Lung (tissue), 12 donors: ENCODE results near the gene CLDN7. TPM values are rescaled to one million over a fixed set of nuclear protein-coding genes. Genes with fewer than 3 reads are reported as not detected.

ENCODE experiments used
- ATAC-seq: fragments of 200-7000 bp; cut with Tn5 transposase; one replicate; pipeline ENCODE4 v1.9.1; 2020; ENCODE audit warnings: moderate number of reproducible peaks; ENCODE audit not compliant: insufficient read depth, low FRiP score
- DNase-seq, 3 donors: peaks; one replicate each; pipeline ENCODE4 v3.0.0-alpha.2; 2013 to 2017
- H3K27ac ChIP-seq, 2 donors: one replicate each; pipeline ENCODE4 v1.5.1; 2013; ENCODE audit warnings: mild to moderate bottlenecking in 2 of 2, moderate library complexity in 2 of 2, control low read depth in 1 of 2, inconsistent platforms in 1 of 2, low read depth in 1 of 2, low read length in 1 of 2
- H3K27me3 ChIP-seq, 3 donors: one replicate each; pipeline ENCODE4 v1.5.1; 2013; ENCODE audit warnings: low read length in 2 of 3; ENCODE audit not compliant: control insufficient read depth in 3 of 3, insufficient read depth in 3 of 3
- H3K36me3 ChIP-seq, 4 donors: one replicate each; pipeline ENCODE4 v1.5.1; 2013; ENCODE audit warnings: low read length in 4 of 4, mild to moderate bottlenecking in 1 of 4, moderate library complexity in 1 of 4; ENCODE audit not compliant: control insufficient read depth in 4 of 4, insufficient read depth in 4 of 4
- H3K4me1 ChIP-seq, 5 donors: one replicate each; pipeline ENCODE4 v1.5.1; 2013; ENCODE audit warnings: low read length in 5 of 5, mild to moderate bottlenecking in 2 of 5, moderate library complexity in 1 of 5; ENCODE audit not compliant: control insufficient read depth in 5 of 5, insufficient read depth in 5 of 5
- H3K4me3 ChIP-seq: one replicate; pipeline ENCODE4 v1.5.1; 2013; ENCODE audit warnings: mild to moderate bottlenecking, control low read depth, moderate library complexity
- H3K9ac ChIP-seq, 2 donors: one replicate each; pipeline ENCODE4 v1.5.1; 2013; ENCODE audit warnings: low read length in 2 of 2, control low read depth in 1 of 2; ENCODE audit not compliant: insufficient read depth in 1 of 2
- H3K9me3 ChIP-seq, 4 donors: one replicate each; pipeline ENCODE4 v1.5.1; 2013; ENCODE audit warnings: low read length in 3 of 4, mild to moderate bottlenecking in 1 of 4, moderate library complexity in 1 of 4; ENCODE audit not compliant: control insufficient read depth in 4 of 4, insufficient read depth in 3 of 4
- CTCF ChIP-seq: IDR thresholded peaks from 2 replicates; pipeline ENCODE4 v1.5.1; 2012; ENCODE audit warnings: mild to moderate bottlenecking; ENCODE audit errors: control extremely low read depth, extremely low read depth
- WGBS, 2 donors: extraction: QIAGEN DNeasy Blood & Tissue Kit; methylation state at CpG; one replicate each; pipeline ENCODE4 v1.1.7; 2013; 5-methylcytosine and 5-hydroxymethylcytosine counted together
- polyA plus RNA-seq, 2 donors: library from polyadenylated mRNA; stranded (reverse); fragments of 200-250 nt; gene quantifications; one replicate each; pipeline ENCODE4 v1.2.1, GENCODE V29; 2013
- total RNA-seq, 2 donors: library from RNA; depleted of rRNA in 1 of 2; stranded (reverse); fragments of >200 nt in 1 of 2; gene quantifications; one replicate each; pipeline ENCODE4 v1.2.1, GENCODE V29; 2014 to 2021
- donor health status: control.
- donor health status: control.
- donor health status: Bipolar disorder and iron deficiency.
- donor health status: healthy.
- donor health status: DM: yes; HTN: yes; CAD: no.

Gene CLDN7
- total and polyA plus RNA-seq, 4 donors, result 117 to 199 (median 145) TPM

GRCh38 chr17:7236808-7237207, 25.5 kb downstream of the CLDN7 start:
- WGBS, 2 donors, result 85 to 89% methylated on average over 6 of the region's 6 CpGs
- Histone ChIP-seq H3K36me3 (peaks cover 6 to 28% (median 23%) of the 10 kb centered on the region in 4 donors), H3K9ac (peak overlapping the region in 1 of 2 donors; percentile 62), H3K9me3 (no peaks in the 10 kb centered on the region), H3K4me1 (peaks cover 7 to 48% (median 18%) of the 10 kb centered on the region in 5 donors), H3K4me3 (no peak overlapping the region), H3K27ac (no peak overlapping the region), H3K27me3 (no peaks in the 10 kb centered on the region)
- ATAC-seq, result no peak
- DNase-seq, result no peak
- TF ChIP-seq CTCF, result no peak

- WGBS, 2 donors, result 82 to 92% methylated on average over 22 of the region's 22 CpGs
- H3K36me3 ChIP-seq, result peaks cover 6 to 26% (median 18%) of the 10 kb centered on the region in 4 donors
- no peak overlapping the region for H3K9ac ChIP-seq
- H3K27ac ChIP-seq, result no peak overlapping the region
- no peak for ATAC-seq
- no peaks in the 10 kb centered on the region for H3K27me3 ChIP-seq
- H3K4me3 ChIP-seq, result no peak overlapping the region
- no peak for DNase-seq
- peaks cover 7 to 42% (median 13%) of the 10 kb centered on the region in 5 donors for H3K4me1 ChIP-seq
- H3K9me3 ChIP-seq, result no peaks in the 10 kb centered on the region
- no peak for TF ChIP-seq CTCF
Observed at GRCh38 chr17:7235693-7236665, 26.3 kb downstream of the CLDN7 start.

GRCh38 chr17:7234083-7234951, 28.0 kb downstream of the CLDN7 start, which contains the start of gene DVL2:
Gene DVL2, minus strand, starts transcription at chr17:7234517. Its CDS starts 255 bp downstream, at chr17:7234262.
- Histone ChIP-seq H3K4me1 (peaks cover 4 to 30% (median 9%) of the 10 kb centered on the region in 5 donors), H3K9ac (peak within 1 kb of the TSS; percentile 65 to 90), H3K27ac (peak within 1 kb of the TSS; percentile 84 to 85), H3K27me3 (no peaks in the 10 kb centered on the region), H3K36me3 (peaks cover 0 to 26% (median 22%) of the 10 kb centered on the region in 4 donors), H3K4me3 (peak within 1 kb of the TSS; percentile 76), H3K9me3 (no peaks in the 10 kb centered on the region)
- WGBS, 2 donors, result 0% methylated on average over 70 to 72 of the region's 72 CpGs
- DNase-seq, result peak; percentile 95 to 98 (median 96)
- peak; percentile 50 for ATAC-seq
- no peak for TF ChIP-seq CTCF
